Hindlimb muscle (tissue), 1 donor: ENCODE data around the gene BMP5. TPM values are rescaled to one million over a fixed set of nuclear protein-coding genes. Genes with fewer than 3 reads are reported as not detected.
A peak's percentile ranks its signal among the peaks of the same experiment; 100 is the strongest.

Experiments
- DNase-seq: peaks from one replicate; pipeline ENCODE4 v3.0.0-alpha.2; 2013
- polyA plus RNA-seq: library from polyadenylated mRNA; unstranded; fragments of 120-200 nt; gene quantifications from one replicate; pipeline ENCODE4 v1.2.1, GENCODE V29; 2013; ENCODE audit not compliant: insufficient read length

BMP5 gene
- polyA plus RNA-seq, 1 donor: 9.0 TPM

DNA sequence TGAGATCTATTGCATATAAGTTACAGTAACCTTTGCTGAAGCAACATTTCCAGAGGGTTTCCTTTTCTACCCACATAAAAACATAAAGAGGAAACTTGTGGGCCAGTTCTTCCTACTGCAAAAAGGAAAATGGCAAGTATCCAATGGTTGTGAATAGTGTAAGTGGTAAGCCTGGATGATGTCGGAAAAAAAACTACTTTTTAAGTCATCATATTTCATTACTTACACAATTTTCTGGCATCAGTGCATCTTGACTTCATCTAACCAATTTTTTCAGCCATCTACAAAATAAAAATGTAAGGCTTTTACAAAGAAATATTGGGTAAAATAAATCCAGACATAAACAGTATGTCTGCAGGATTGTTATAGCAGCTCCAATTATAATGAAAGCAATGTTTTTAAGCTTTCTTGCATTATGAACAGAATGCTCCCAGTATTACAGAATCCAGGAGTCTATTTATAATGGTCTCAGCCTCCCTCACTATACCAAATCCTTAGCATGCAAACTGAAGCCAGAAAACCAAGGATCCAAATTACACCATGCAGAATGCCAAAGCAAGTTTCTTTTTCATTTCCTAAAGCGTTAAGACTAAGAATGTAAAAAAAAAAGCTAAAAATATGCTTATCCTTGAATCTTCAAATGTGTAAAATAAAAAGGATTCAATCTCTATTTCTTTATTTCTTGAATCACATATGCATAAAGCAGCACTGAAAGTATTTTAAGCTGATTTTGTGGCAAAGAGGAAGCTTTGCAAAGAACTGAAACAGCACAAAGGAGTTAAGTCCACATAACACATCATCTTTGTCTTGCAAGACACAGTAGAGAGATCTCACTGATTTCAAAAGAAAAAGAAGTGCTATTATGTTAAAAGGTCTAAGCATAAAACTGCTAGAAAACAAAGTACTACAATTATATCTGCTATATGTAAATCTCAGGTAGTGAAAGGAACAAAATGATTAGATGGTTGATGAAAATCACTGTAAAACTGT lies 169.6 kb downstream of the BMP5 start:
- peak; percentile 43 for DNase-seq

DNA sequence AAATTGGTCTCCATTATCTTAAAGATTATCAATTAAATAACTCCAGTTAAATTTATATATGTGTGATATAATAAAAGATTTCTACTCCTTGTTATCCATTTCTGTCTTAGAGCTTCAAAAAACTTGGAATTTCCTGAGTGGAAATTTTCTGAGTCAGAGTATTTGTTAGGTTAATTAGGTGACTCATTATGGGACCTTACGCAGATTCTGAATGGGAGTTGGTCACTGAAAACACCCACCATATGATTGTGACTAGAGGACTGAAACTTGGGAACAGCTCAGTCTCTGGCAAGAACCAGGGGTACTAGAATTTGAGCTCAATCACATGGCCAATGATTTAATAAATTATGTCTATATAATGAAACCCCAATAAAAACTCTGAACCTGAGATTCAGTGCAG lies 171.0 kb downstream of the BMP5 start:
- DNase-seq: no peak
